ENCODE measurements around the gene DCHS1. TPM values are rescaled to one million over a fixed set of nuclear protein-coding genes. Genes with fewer than 3 reads are reported as not detected.
"Not testable (repeated sequence)": the region's sequence is repeated elsewhere in the genome, so short reads cannot be mapped to it uniquely, and the experiment has no call there.

DCHS1 gene
- total RNA-seq, 4 donors from 2014 or later, result 26.8 to 125 (median 73.6) TPM

DNA sequence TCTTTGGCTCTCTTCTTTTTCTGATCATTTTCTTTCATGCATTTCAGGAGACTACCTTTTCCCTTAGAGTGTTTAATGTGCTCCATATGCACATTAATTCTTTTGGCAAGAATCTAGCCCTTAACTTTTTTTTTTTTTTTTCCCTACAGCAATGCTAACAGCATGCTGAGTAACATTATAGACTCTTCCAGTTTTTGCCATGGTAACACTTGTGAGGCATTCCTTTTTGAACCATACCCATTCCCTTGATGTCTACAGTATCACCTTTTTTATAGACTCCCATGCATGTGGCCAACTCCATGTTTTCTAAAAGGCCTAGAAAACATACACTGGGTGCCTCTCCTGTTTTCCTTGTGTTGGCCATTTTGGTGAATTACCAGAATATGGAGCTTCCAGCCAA, 30.4 kb upstream of the DCHS1 start:
- Histone ChIP-seq H3K27me3 (no peaks in the 10 kb centered on the region), H3K4me3 (no peak overlapping the region), H3K27ac (no peak overlapping the region), H3K36me3 (no peaks in the 10 kb centered on the region), H3K4me1 (peaks cover 7 to 15% of the 10 kb centered on the region in 2 donors), H3K9me3 (no peaks in the 10 kb centered on the region)
- intact Hi-C loops (cut with DNase I; ENCODE audit: low total_unique reads), result loop anchor here (10.0 kb wide), 1 partner anchor 71 kb away; the partner anchor contains the start of genes TAF10 and TPP1
- TF ChIP-seq, protein P1, sequence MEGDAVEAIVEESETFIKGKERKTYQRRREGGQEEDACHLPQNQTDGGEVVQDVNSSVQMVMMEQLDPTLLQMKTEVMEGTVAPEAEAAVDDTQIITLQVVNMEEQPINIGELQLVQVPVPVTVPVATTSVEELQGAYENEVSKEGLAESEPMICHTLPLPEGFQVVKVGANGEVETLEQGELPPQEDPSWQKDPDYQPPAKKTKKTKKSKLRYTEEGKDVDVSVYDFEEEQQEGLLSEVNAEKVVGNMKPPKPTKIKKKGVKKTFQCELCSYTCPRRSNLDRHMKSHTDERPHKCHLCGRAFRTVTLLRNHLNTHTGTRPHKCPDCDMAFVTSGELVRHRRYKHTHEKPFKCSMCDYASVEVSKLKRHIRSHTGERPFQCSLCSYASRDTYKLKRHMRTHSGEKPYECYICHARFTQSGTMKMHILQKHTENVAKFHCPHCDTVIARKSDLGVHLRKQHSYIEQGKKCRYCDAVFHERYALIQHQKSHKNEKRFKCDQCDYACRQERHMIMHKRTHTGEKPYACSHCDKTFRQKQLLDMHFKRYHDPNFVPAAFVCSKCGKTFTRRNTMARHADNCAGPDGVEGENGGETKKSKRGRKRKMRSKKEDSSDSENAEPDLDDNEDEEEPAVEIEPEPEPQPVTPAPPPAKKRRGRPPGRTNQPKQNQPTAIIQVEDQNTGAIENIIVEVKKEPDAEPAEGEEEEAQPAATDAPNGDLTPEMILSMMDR (IDR thresholded peaks at IDR 0.05), result no peak
- no peak for TF ChIP-seq POLR2A (IDR thresholded peaks at IDR 0.05)
- no peak for DNase-seq

DNA sequence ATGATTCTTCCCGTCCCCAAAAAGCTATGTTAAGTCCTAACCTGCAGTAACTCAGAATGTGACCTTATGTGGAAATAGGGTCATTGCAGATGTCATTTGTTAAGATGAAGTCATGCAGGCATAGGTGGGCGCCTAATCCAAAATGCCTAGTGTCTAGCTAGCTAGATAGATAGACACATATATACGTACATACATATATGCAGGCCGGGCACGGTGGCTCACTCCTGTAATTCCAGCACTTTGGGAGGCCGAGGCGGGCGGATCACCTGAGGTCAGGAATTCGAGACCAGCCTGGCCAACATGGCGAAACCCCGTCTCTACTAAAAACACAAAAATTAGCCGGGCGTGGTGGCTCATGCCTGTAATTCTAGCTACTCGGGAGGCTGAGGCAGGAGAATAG, 28.5 kb upstream of the DCHS1 start:
- not testable (repeated sequence) for H3K9me3 ChIP-seq, H3K27me3 ChIP-seq, H3K4me3 ChIP-seq, H3K36me3 ChIP-seq
- H3K4me1 ChIP-seq, result peaks cover 7 to 17% of the 10 kb centered on the region in 2 donors
- DNase-seq, result peak in 1 of 2 donors; percentile 31
- intact Hi-C loops (cut with DNase I; ENCODE audit: low total_unique reads), result loop anchor here (5.0 to 10.0 kb wide), 2 partner anchors 69 to 147 kb away; partner anchors contain the start of genes TAF10 and TPP1
- H3K27ac ChIP-seq, result peak overlapping the region; percentile 89 to 93

DNA sequence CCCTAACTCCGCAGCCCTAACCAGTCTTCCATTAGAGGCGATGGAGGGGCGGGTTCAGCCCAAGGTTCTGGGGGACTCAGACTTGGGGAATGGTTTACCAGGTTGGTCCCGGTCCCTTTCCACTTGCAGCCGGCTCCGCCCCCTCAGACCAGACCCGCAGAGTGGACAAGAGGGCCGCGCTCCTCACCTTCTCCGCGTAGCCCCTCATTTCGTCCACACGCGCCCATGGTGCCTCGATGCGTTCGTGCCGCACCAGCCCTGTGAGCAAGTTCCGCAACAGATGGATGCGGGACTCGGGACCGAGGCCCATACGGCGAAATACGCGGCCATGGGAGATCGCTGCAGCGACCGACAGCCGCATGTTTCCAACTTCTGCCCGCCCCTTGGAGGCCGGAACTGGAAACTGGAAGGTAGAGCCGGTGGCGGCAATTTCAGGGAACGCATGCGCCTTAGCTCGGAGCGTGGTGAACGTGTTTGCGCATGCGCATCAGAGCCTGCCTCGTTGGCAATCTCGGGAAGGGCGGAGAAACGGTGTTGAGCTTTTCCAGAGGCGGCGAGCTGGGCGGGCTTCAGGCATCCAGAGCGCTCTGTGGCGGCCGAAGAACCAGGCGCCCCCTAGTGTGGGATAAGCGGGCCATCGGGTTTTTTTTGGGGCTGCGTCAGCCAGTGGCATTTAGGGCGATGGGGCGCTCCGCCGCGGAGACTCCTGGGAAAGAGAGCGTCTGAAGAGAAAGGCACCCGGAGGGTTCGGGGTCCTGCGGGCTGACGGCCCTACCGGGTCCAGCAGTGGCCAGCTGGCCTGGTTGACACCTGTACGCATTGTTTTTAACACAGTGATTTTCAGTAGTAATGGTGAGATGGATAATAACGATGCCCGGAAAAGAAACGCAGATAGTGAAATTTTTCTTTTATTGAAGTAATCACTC, 27.6 kb upstream of the DCHS1 start, which contains the start of gene MRPL17:
MRPL17 (minus strand) TSS at position 405 of the 926 bp plus-strand sequence; CDS start at position 361, 44 bp downstream.
- peak; percentile 99 to 100 for DNase-seq
- TF ChIP-seq POLR2A (IDR thresholded peaks at IDR 0.05), result peak; percentile 71 to 83
- TF ChIP-seq, protein P1 (IDR thresholded peaks at IDR 0.05), result peak; percentile 88 to 97 (median 94)
- Histone ChIP-seq H3K27me3 (no peaks in the 10 kb centered on the region), H3K27ac (peak within 1 kb of the TSS; percentile 89 to 93), H3K4me1 (peaks cover 7 to 17% of the 10 kb centered on the region in 2 donors), H3K9me3 (no peaks in the 10 kb centered on the region), H3K4me3 (peak within 1 kb of the TSS; percentile 93 to 98), H3K36me3 (no peaks in the 10 kb centered on the region)
- intact Hi-C loops (cut with DNase I; ENCODE audit: low total_unique reads), result loop anchor here (5.0 to 10.0 kb wide), 2 partner anchors 68 to 146 kb away; partner anchors contain the start of genes TAF10 and TPP1

DNA sequence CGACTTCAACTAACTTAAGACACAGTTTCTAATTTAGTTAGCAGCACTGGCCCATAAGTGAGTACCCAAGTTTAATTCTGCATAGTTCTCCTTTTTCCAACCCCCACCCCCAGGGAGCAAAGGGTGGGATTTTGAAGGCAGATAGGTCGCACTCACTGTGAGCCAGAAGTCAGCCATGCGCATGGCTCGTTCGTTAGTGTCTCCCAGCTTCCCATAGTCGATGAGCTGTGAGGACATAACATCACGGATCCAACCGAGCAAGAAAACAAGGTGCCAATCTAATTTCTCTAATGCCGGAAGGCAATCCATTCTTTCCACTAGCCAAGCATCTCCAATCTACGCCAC, 27.0 kb upstream of the DCHS1 start:
- intact Hi-C loops (cut with DNase I; ENCODE audit: low total_unique reads), result loop anchor here (5.0 to 10.0 kb wide), 2 partner anchors 68 to 145 kb away; partner anchors contain the start of genes TAF10 and TPP1
- no peaks in the 10 kb centered on the region for H3K36me3 ChIP-seq
- no peak for DNase-seq
- no peaks in the 10 kb centered on the region for H3K9me3 ChIP-seq
- H3K27ac ChIP-seq, result peak overlapping the region; percentile 80 to 89
- H3K27me3 ChIP-seq, result no peaks in the 10 kb centered on the region
- TF ChIP-seq, protein P1 (IDR thresholded peaks at IDR 0.05), result no peak
- no peak for TF ChIP-seq POLR2A (IDR thresholded peaks at IDR 0.05)
- H3K4me1 ChIP-seq, result peaks cover 7 to 17% of the 10 kb centered on the region in 2 donors
- H3K4me3 ChIP-seq, result peak overlapping the region; percentile 93 to 98

DNA sequence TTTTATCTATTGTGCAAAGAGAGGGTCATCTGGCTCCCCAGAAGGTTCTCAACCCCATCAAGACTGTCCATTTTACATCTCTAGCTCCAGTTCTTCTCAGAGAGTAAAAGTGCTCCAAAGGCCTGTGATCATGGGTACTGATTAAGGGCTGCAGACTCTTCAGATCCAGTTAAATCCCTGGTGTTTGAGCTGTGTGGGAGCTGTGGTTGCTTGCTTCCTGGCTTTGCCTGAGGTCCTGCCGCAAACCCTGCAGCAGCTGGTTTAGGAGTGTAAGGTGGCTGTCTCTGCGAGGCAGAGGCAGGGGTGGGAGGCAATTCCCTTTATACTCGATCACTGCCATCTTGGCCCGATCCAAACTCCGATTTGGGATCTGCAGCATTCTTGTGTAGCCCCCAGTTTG, 26.3 kb upstream of the DCHS1 start:
- TF ChIP-seq POLR2A (IDR thresholded peaks at IDR 0.05), result no peak
- TF ChIP-seq, protein P1 (IDR thresholded peaks at IDR 0.05), result no peak
- no peaks in the 10 kb centered on the region for H3K9me3 ChIP-seq
- peaks cover 7 to 17% of the 10 kb centered on the region in 2 donors for H3K4me1 ChIP-seq
- no peaks in the 10 kb centered on the region for H3K36me3 ChIP-seq
- intact Hi-C loops (cut with DNase I; ENCODE audit: low total_unique reads), result loop anchor here (5.0 to 10.0 kb wide), 2 partner anchors 67 to 145 kb away; partner anchors contain the start of genes TAF10 and TPP1
- peak overlapping the region; percentile 6 to 80 for H3K27ac ChIP-seq
- H3K27me3 ChIP-seq, result no peaks in the 10 kb centered on the region
- DNase-seq, result no peak
- peak overlapping the region in 1 of 2 donors; percentile 93 for H3K4me3 ChIP-seq

All from uterus (tissue), 4 donors.